Fibroblast of lung (primary cell): Measurements from ENCODE around the gene ZGRF1.

Experiments
- CTCF ChIP-seq, 2 donors: IDR thresholded peaks in 1 of 2; conservative IDR thresholded peaks in 1 of 2; 1 replicate in 1 of 2; 2 replicates in 1 of 2; pipeline ENCODE4 v1.5.1; 2011 to 2012; ENCODE audit warnings: low read length in 2 of 2, control low read depth in 1 of 2, inconsistent platforms in 1 of 2, low read depth in 1 of 2, mild to moderate bottlenecking in 1 of 2
- EZH2 ChIP-seq: IDR thresholded peaks from 2 replicates; pipeline ENCODE4 v1.5.1; 2012; ENCODE audit warnings: low read length, control low read depth, mild to moderate bottlenecking; ENCODE audit errors: missing control alignments

GRCh38 chr4:112502871-112503270 is 133.8 kb downstream of the ZGRF1 start:
- TF ChIP-seq CTCF (conservative IDR thresholded peaks at IDR 0.05 in 1 of 2, IDR thresholded peaks at IDR 0.05 in 1 of 2; ENCODE audit: low read depth in 1 of 2, low read length in 2 of 2) (no peak), EZH2 (peak; percentile 28)
